Measurements from ENCODE around the gene CACNA1S. TPM values are rescaled to one million over a fixed set of nuclear protein-coding genes. Genes with fewer than 3 reads are reported as not detected.

The CACNA1S gene
- total and polyA plus RNA-seq, 2 experiments from 2014 or later, result not detected

GRCh38 chr1:201065686-201066085, 46.5 kb downstream of the CACNA1S start:
- H3K79me2 ChIP-seq, result no peaks in the 10 kb centered on the region
- WGBS (ENCODE audit: low lambda C conversion rate, missing lambda C conversion rate), result 97% methylated on average over 10 of the region's 10 CpGs
- H3K9me2 ChIP-seq (replicated peaks; ENCODE audit: insufficient read depth), result no peaks in the 10 kb centered on the region
- no peak overlapping the region for H3K27ac ChIP-seq
- H4K20me1 ChIP-seq (ENCODE audit: insufficient read depth, poor library complexity, severe bottlenecking), result no peaks in the 10 kb centered on the region
- no peaks in the 10 kb centered on the region for H3K4me1 ChIP-seq (ENCODE audit: insufficient read depth)
- DNase-seq (ENCODE audit: low spot score), result no peak
- peaks cover 7% of the 10 kb centered on the region for H3K27me3 ChIP-seq
- no peaks in the 10 kb centered on the region for H3K9me3 ChIP-seq (ENCODE audit: low read depth)
- TF ChIP-seq, protein P1, sequence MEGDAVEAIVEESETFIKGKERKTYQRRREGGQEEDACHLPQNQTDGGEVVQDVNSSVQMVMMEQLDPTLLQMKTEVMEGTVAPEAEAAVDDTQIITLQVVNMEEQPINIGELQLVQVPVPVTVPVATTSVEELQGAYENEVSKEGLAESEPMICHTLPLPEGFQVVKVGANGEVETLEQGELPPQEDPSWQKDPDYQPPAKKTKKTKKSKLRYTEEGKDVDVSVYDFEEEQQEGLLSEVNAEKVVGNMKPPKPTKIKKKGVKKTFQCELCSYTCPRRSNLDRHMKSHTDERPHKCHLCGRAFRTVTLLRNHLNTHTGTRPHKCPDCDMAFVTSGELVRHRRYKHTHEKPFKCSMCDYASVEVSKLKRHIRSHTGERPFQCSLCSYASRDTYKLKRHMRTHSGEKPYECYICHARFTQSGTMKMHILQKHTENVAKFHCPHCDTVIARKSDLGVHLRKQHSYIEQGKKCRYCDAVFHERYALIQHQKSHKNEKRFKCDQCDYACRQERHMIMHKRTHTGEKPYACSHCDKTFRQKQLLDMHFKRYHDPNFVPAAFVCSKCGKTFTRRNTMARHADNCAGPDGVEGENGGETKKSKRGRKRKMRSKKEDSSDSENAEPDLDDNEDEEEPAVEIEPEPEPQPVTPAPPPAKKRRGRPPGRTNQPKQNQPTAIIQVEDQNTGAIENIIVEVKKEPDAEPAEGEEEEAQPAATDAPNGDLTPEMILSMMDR (IDR thresholded peaks at IDR 0.05; ENCODE audit: poor library complexity), result no peak
- TF ChIP-seq EZH2 (IDR thresholded peaks at IDR 0.05; ENCODE audit: borderline replicate concordance) (no peak), EZH2phosphoT487 (IDR thresholded peaks at IDR 0.05; ENCODE audit: low read depth, severe bottlenecking, unreplicated experiment) (no peak)
- no peak overlapping the region for H2AFZ ChIP-seq
- no peak overlapping the region for H3K4me2 ChIP-seq
- no peak overlapping the region for H3K4me3 ChIP-seq
- no peaks in the 10 kb centered on the region for H3K36me3 ChIP-seq (replicated peaks; ENCODE audit: insufficient read depth, low read depth)

GRCh38 chr1:201064806-201065205, 47.4 kb downstream of the CACNA1S start:
- Histone ChIP-seq H3K4me3 (no peak overlapping the region), H3K9me3 (ENCODE audit: low read depth) (no peaks in the 10 kb centered on the region), H3K4me2 (no peak overlapping the region), H4K20me1 (ENCODE audit: insufficient read depth, poor library complexity, severe bottlenecking) (no peaks in the 10 kb centered on the region), H3K4me1 (ENCODE audit: insufficient read depth) (no peaks in the 10 kb centered on the region), H3K36me3 (replicated peaks; ENCODE audit: insufficient read depth, low read depth) (no peaks in the 10 kb centered on the region), H3K9me2 (replicated peaks; ENCODE audit: insufficient read depth) (no peaks in the 10 kb centered on the region), H2AFZ (no peak overlapping the region), H3K27me3 (peaks cover 7% of the 10 kb centered on the region), H3K27ac (no peak overlapping the region), H3K79me2 (no peaks in the 10 kb centered on the region)
- WGBS (ENCODE audit: low lambda C conversion rate, missing lambda C conversion rate), result 90% methylated on average over 8 of the region's 8 CpGs
- no peak for DNase-seq (ENCODE audit: low spot score)
- TF ChIP-seq EZH2phosphoT487 (IDR thresholded peaks at IDR 0.05; ENCODE audit: low read depth, severe bottlenecking, unreplicated experiment) (no peak), EZH2 (IDR thresholded peaks at IDR 0.05; ENCODE audit: borderline replicate concordance) (no peak)
- TF ChIP-seq, protein P1 (IDR thresholded peaks at IDR 0.05; ENCODE audit: poor library complexity), result no peak

DNA sequence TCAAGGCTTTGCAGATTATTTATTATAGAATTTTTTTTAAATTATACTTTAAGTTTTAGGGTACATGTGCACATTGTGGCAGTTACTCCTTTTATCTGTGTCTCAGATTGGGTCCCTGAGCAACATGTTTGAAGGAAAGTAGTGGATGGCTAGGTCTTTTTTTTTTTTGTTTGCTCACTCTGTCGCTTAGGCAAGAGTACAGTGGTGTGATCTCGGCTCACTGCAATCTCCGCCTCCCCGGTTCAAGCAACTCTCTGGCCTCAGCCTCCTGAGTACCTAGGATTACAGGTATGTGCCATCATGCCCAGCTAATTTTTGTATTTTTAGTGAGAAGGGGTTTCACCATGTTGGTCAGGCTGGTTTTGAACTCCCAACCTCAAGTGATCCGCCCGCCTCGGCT, 49.1 kb downstream of the CACNA1S start:
- no peaks in the 10 kb centered on the region for H4K20me1 ChIP-seq (ENCODE audit: insufficient read depth, poor library complexity, severe bottlenecking)
- H3K4me3 ChIP-seq, result no peak overlapping the region
- WGBS (ENCODE audit: low lambda C conversion rate, missing lambda C conversion rate), result 84% methylated on average over 7 of the region's 7 CpGs
- H3K27ac ChIP-seq, result no peak overlapping the region
- H3K79me2 ChIP-seq, result no peaks in the 10 kb centered on the region
- H3K27me3 ChIP-seq, result peaks cover 7% of the 10 kb centered on the region
- H2AFZ ChIP-seq, result no peak overlapping the region
- no peaks in the 10 kb centered on the region for H3K36me3 ChIP-seq (replicated peaks; ENCODE audit: insufficient read depth, low read depth)
- H3K4me2 ChIP-seq, result no peak overlapping the region
- H3K4me1 ChIP-seq (ENCODE audit: insufficient read depth), result no peaks in the 10 kb centered on the region
- H3K9me2 ChIP-seq (replicated peaks; ENCODE audit: insufficient read depth), result no peaks in the 10 kb centered on the region
- no peak for TF ChIP-seq EZH2 (IDR thresholded peaks at IDR 0.05; ENCODE audit: borderline replicate concordance)
- no peak for TF ChIP-seq EZH2phosphoT487 (IDR thresholded peaks at IDR 0.05; ENCODE audit: low read depth, severe bottlenecking, unreplicated experiment)
- TF ChIP-seq, protein P1 (IDR thresholded peaks at IDR 0.05; ENCODE audit: poor library complexity), result no peak
- no peak for DNase-seq (ENCODE audit: low spot score)
- H3K9me3 ChIP-seq (ENCODE audit: low read depth), result no peaks in the 10 kb centered on the region

Data from hepatocyte (in vitro differentiated cells).